Epithelial cell of proximal tubule (primary cell): ENCODE results near the gene SERINC5. TPM values are rescaled to one million over a fixed set of nuclear protein-coding genes. Genes with fewer than 3 reads are reported as not detected.

ENCODE experiments used
- DNase-seq: peaks from one replicate; pipeline ENCODE4 v3.0.0-alpha.2; 2011; ENCODE audit warnings: low read depth
- H3K4me3 ChIP-seq: 2 replicates; pipeline ENCODE4 v1.5.1; 2011; ENCODE audit warnings: low read depth, mild to moderate bottlenecking, low read length
- total RNA-seq: library from RNA; depleted of rRNA; stranded (reverse); fragments of >200 nt; gene quantifications from 2 replicates; pipeline ENCODE4 v1.2.3, GENCODE V29; 2015
- TF ChIP-seq, protein P1 (sequence below): conservative IDR thresholded peaks from 2 replicates; pipeline ENCODE4 v1.5.1; 2012; ENCODE audit warnings: low read depth, mild to moderate bottlenecking, low read length

The SERINC5 gene
- total RNA-seq, 1 donor from 2014 or later: 7.1 TPM

DNA sequence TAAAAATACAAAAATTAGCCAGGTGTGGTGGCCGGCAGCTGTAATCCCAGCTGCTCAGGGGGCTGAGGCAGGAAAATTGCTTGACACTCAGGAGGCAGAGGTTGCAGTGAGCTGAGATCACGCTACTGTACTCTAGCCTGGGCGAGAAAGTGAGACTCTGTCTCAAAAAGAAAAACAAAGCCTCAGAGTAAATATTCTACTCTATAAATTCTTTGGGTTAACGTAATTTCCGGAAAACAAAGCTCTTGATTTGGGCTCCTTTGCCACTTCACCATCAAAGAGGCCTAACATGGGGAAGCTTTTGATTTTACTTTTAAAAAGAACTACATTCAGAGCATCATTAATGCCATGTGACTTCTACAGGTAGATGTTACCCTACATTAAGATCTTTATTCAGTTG, 103.1 kb downstream of the SERINC5 start:
- TF ChIP-seq, protein P1, sequence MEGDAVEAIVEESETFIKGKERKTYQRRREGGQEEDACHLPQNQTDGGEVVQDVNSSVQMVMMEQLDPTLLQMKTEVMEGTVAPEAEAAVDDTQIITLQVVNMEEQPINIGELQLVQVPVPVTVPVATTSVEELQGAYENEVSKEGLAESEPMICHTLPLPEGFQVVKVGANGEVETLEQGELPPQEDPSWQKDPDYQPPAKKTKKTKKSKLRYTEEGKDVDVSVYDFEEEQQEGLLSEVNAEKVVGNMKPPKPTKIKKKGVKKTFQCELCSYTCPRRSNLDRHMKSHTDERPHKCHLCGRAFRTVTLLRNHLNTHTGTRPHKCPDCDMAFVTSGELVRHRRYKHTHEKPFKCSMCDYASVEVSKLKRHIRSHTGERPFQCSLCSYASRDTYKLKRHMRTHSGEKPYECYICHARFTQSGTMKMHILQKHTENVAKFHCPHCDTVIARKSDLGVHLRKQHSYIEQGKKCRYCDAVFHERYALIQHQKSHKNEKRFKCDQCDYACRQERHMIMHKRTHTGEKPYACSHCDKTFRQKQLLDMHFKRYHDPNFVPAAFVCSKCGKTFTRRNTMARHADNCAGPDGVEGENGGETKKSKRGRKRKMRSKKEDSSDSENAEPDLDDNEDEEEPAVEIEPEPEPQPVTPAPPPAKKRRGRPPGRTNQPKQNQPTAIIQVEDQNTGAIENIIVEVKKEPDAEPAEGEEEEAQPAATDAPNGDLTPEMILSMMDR: no peak
- H3K4me3 ChIP-seq: no peak overlapping the region
- DNase-seq: no peak

- DNase-seq: no peak
- TF ChIP-seq, protein P1: no peak
- H3K4me3 ChIP-seq: no peak overlapping the region
Observed at GRCh38 chr5:80151890-80152289, 104.0 kb downstream of the SERINC5 start.

DNA sequence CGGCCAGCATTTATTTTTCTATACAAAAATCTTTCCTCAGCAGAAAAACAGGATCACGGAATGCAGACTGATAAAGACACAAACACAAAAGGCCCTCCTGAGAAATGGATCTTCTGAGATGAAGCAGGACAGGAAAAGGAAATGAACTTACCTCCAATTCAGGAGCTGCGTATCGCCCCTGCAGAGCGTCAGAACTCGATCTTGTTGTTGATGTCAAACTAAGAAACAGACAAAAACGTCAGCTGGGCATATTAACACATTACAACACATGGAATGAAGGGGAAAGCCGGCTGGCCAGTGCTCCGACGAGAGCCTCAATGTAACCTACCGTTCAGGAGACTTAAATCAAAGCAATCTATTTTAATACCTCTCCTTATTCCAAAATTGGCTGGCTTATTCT, 105.1 kb downstream of the SERINC5 start:
- TF ChIP-seq, protein P1: no peak

GRCh38 chr5:80149161-80149609, 106.7 kb downstream of the SERINC5 start:
- no peak overlapping the region for H3K4me3 ChIP-seq
- TF ChIP-seq, protein P1: no peak
- no peak for DNase-seq

More for the DNA sequence above, 105.1 kb downstream of the SERINC5 start:
- no peak overlapping the region for H3K4me3 ChIP-seq
- no peak for DNase-seq

- DNase-seq: no peak
- no peak overlapping the region for H3K4me3 ChIP-seq
- TF ChIP-seq, protein P1: no peak
Observed at GRCh38 chr5:80147119-80147815, 108.6 kb downstream of the SERINC5 start.

GRCh38 chr5:80146046-80146445, 109.8 kb downstream of the SERINC5 start:
- TF ChIP-seq, protein P1: no peak
- no peak for DNase-seq
- no peak overlapping the region for H3K4me3 ChIP-seq

DNA sequence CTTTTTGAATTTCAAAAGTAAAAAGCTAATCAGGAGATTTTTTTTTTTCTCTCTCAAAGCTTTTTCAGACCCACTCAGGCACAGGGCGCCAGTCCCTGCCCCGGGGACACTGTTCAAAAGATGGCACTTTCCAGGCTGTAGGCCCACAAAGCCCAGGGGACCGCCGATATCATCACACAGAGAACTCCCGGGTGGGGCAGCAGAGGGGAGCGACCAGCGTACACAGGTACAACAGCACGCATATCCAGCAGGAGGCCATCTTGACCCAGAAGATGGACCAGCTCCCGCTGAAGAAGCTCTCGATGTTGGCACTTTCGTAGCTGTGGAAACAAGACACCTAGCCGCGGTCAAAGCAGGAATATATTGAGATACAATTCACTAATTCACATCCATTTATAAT, 112.4 kb downstream of the SERINC5 start:
- no peak overlapping the region for H3K4me3 ChIP-seq
- no peak for DNase-seq
- TF ChIP-seq, protein P1: no peak
